GM21786 (cell line): ENCODE results near the gene ABLIM3.

Experiments used
- ATAC-seq: cut with Tn5 transposase; IDR thresholded peaks from one replicate; pipeline ENCODE4 v1.9.1; 2021; ENCODE audit not compliant: unreplicated experiment

Gene ABLIM3

GRCh38 chr5:149301049-149301743 lies 159.9 kb downstream of the ABLIM3 start:
- ATAC-seq = no peak

- no peak for ATAC-seq
Observed at GRCh38 chr5:149301744-149302380, 160.6 kb downstream of the ABLIM3 start.

- no peak for ATAC-seq
Observed at GRCh38 chr5:149302641-149303040, 161.3 kb downstream of the ABLIM3 start.

GRCh38 chr5:149303210-149303609 lies 161.9 kb downstream of the ABLIM3 start:
- ATAC-seq = no peak

- ATAC-seq = no peak
Observed at GRCh38 chr5:149304195-149305078, 163.1 kb downstream of the ABLIM3 start.

GRCh38 chr5:149309354-149309753 lies 168.1 kb downstream of the ABLIM3 start:
- no peak for ATAC-seq
